Ovary (tissue), 3 donors: ENCODE data around the gene CALHM1.

Source experiments
- EP300 ChIP-seq: sonication (generic); formaldehyde crosslinking; IDR thresholded peaks from one replicate; pipeline ENCODE4 v1.6.1; 2017; ENCODE audit warnings: antibody characterized with exemption
- POLR2A ChIP-seq: fragments of 450-650 bp; IDR thresholded peaks from one replicate; pipeline ENCODE4 v1.6.1; 2017; ENCODE audit warnings: antibody characterized with exemption, mild to moderate bottlenecking, moderate library complexity
- TF ChIP-seq, protein P1 (sequence below), 3 donors: fragments of 450-650 bp in 2 of 3; fragments of 200-600 bp in 1 of 3; IDR thresholded peaks; one replicate each; pipeline versions ENCODE4 v1.5.1 to v1.8.0; 2016 to 2022; ENCODE audit warnings: antibody characterized with exemption in 3 of 3, mild to moderate bottlenecking in 1 of 3
- donor health status: DM: no; HTN: no; CAD: no.

DNA sequence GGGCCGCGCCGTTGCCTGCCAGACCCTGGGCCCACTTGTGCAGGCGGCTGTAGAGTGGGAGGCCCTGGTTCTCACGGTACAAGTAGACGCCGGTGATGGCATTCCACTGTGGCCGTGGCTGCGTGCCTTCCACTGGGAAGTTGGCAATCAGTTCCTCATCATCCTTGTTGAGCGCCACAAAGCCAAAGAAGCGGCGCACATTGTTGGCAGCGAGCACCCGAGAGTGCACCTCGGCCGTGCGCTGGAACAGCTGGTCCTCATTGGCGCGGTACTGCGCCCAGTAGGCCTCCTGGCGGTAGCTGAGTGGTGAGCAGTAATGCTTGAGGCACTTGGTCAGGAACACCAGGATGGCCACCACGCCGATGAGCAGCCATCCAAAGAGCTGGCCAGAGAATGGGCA lies 11.5 kb downstream of the CALHM1 start:
- TF ChIP-seq, protein P1, sequence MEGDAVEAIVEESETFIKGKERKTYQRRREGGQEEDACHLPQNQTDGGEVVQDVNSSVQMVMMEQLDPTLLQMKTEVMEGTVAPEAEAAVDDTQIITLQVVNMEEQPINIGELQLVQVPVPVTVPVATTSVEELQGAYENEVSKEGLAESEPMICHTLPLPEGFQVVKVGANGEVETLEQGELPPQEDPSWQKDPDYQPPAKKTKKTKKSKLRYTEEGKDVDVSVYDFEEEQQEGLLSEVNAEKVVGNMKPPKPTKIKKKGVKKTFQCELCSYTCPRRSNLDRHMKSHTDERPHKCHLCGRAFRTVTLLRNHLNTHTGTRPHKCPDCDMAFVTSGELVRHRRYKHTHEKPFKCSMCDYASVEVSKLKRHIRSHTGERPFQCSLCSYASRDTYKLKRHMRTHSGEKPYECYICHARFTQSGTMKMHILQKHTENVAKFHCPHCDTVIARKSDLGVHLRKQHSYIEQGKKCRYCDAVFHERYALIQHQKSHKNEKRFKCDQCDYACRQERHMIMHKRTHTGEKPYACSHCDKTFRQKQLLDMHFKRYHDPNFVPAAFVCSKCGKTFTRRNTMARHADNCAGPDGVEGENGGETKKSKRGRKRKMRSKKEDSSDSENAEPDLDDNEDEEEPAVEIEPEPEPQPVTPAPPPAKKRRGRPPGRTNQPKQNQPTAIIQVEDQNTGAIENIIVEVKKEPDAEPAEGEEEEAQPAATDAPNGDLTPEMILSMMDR (IDR thresholded peaks at IDR 0.05) = no peak
- no peak for TF ChIP-seq POLR2A
- no peak for TF ChIP-seq EP300
